Vagina (tissue), 2 donors: ENCODE results near the gene CMPK2.
A peak's percentile ranks its signal among the peaks of the same experiment; 100 is the strongest.

ENCODE experiments used
- CTCF ChIP-seq, 3 experiments: fragments of 450-650 bp in 2 of 3; fragments of 200-600 bp in 1 of 3; sonication (generic) in 1 of 3; IDR thresholded peaks; one replicate each; pipeline ENCODE4 v1.5.1; 2017 to 2019; ENCODE audit warnings: antibody characterized with exemption in 3 of 3, mild to moderate bottlenecking in 2 of 3, moderate library complexity in 2 of 3
- POLR2AphosphoS5 ChIP-seq, 2 donors: sonication (generic); formaldehyde crosslinking; IDR thresholded peaks; one replicate each; pipeline ENCODE4 v1.9.0; 2017; ENCODE audit warnings: antibody characterized with exemption in 2 of 2, mild to moderate bottlenecking in 2 of 2, low read depth in 1 of 2; ENCODE audit not compliant: insufficient read depth in 1 of 2

- no peak for TF ChIP-seq CTCF (IDR thresholded peaks at IDR 0.05)
- TF ChIP-seq POLR2AphosphoS5 (IDR thresholded peaks at IDR 0.05; ENCODE audit: insufficient read depth in 1 of 2, low read depth in 1 of 2) = peak in 1 of 2 donors; percentile 43
These were observed 11.9 kb upstream of the CMPK2 start, which contains the start of gene RSAD2 for GRCh38 chr2:6877402-6878304.
